NB4 (cell line): ENCODE results near the gene GABARAP.

Experiments
- CTCF ChIP-seq: IDR thresholded peaks from one replicate; pipeline ENCODE4 v1.5.1; 2012; ENCODE audit warnings: low read depth, low read length
- MAX ChIP-seq: IDR thresholded peaks from 2 replicates; pipeline ENCODE4 v1.6.1; 2011; ENCODE audit warnings: low read depth, low read length
- MYC ChIP-seq: IDR thresholded peaks from 2 replicates; pipeline ENCODE4 v1.6.1; 2011; ENCODE audit warnings: low read depth, low read length
- POLR2A ChIP-seq: IDR thresholded peaks from 2 replicates; pipeline ENCODE4 v1.6.1; 2011; ENCODE audit warnings: mild to moderate bottlenecking; ENCODE audit not compliant: insufficient read length; ENCODE audit errors: extremely low read depth

- TF ChIP-seq CTCF (no peak), POLR2A (no peak), MYC (no peak), MAX (no peak)
Observed at GRCh38 chr17:7204828-7205461, 37.3 kb downstream of the GABARAP start.
